Glomerular visceral epithelial cell (primary cell): Measurements from ENCODE around the gene FKBP9.
"Not testable (repeated sequence)": the region's sequence is repeated elsewhere in the genome, so short reads cannot be mapped to it uniquely, and the experiment has no call there.

Experiments
- DNase-seq: peaks from one replicate; pipeline ENCODE4 v3.0.0-alpha.2; 2016; ENCODE audit errors: extremely low spot score

The FKBP9 gene

DNA sequence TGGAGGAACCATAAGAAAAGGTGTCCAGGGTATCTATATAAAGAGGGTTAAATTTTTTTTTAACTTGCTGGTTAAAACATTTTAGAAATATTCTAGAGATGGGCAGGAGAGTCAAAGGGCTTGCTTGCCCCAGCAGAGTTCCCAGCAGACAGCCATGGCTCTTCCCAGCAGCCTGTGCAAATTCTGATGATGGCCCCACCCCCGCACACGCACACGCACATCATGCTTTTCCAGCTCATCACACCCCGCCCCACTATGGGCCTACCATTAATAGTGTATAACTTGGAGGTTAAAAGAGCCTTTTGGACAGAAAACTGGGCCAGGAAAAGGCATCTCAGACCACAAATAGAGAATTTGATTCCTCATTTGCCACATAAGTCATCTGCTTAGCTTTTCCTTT lies 48.5 kb downstream of the FKBP9 start:
- not testable (repeated sequence) for DNase-seq

DNA sequence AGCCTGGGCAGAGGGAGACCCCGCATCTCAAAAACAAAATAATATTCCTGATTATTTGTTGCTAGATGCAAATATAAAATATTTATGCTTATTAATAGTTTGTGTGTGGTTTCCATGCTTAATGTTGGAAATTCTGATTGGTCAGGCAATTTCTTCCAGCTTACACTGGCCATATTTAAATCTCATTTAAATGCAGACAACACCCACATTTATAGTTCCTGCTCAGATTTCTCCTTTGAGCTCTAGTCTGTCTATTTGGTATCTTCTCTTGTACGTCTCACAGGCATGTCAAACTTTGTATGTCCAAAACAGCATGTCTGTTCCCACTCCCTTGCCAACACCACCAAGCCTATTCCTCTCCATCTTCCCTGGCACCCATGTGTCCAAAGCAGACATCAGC lies 52.5 kb downstream of the FKBP9 start:
- DNase-seq: no peak

DNA sequence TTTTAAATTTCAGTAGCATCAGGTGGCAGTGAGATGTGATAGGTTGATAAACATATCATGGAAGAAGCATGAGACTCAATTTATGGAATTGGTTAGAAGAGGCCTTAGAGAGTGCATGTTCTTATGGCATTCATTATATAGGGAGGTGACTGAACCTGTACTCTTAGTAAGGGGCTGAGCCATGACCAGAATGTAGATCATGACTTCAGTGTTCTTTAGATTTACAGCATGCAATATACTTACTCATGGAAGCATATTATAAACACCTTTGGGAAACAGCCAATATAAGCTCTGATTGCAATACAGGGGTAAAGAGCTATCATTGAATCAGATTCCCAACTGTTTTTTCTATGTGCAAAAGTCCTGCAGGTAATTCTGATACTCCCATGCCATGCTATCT lies 55.1 kb downstream of the FKBP9 start:
- DNase-seq: no peak

DNA sequence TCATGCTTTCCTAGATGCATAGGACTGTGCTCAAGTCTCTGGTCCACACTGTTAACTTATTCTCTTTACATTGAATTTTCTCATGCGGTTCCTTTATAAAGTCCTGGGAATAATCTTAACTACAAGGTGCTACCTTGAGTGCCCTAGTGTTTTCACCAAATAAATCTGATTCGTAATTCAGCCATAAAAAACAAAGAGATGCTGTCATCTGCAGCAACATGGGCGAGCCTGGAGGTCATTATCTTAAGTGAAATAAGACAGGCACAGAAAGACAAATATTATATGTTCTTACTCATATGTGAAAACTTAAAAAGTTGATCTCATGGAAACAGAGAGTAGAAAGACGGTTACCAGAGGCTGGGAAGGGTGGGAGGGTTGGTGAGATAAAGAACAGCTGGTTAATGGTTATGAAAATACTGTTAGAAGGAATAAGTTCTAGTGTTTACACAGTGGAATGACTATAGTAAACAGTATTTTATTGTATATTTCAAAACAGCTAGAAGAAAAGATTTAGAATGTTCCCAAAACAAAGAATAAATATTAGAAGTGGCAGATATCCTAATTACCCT lies 67.0 kb downstream of the FKBP9 start:
- no peak for DNase-seq

GRCh38 chr7:33035776-33036175 lies 78.5 kb downstream of the FKBP9 start:
- no peak for DNase-seq

GRCh38 chr7:33038639-33039038 lies 81.4 kb downstream of the FKBP9 start:
- no peak for DNase-seq

- no peak for DNase-seq
These were observed 82.1 kb downstream of the FKBP9 start for GRCh38 chr7:33039257-33039902.

GRCh38 chr7:33039903-33040292 lies 82.7 kb downstream of the FKBP9 start:
- DNase-seq: no peak

- DNase-seq: peak; percentile 69
These were observed 83.7 kb downstream of the FKBP9 start for GRCh38 chr7:33040803-33041516.

GRCh38 chr7:33041631-33042428 lies 84.6 kb downstream of the FKBP9 start:
- no peak for DNase-seq

- DNase-seq: no peak
These were observed 86.5 kb downstream of the FKBP9 start for GRCh38 chr7:33043501-33044400.

DNA sequence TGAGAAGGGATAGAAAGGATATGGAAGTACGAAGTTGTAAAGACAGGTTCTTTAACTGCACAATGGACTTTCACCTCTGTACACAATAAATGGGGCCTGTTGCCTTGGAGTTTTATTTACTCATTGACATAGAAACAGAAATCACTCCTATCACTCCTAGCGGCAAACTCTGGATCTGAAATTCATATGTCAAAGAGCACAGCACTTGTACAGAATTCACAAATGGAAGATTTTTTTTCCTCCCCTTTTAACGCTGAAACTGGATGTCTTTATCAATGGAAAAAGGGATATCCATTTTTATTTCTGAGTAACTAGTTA lies 87.1 kb downstream of the FKBP9 start:
- no peak for DNase-seq

- DNase-seq: no peak
These were observed 87.7 kb downstream of the FKBP9 start for GRCh38 chr7:33044986-33045385.

DNA sequence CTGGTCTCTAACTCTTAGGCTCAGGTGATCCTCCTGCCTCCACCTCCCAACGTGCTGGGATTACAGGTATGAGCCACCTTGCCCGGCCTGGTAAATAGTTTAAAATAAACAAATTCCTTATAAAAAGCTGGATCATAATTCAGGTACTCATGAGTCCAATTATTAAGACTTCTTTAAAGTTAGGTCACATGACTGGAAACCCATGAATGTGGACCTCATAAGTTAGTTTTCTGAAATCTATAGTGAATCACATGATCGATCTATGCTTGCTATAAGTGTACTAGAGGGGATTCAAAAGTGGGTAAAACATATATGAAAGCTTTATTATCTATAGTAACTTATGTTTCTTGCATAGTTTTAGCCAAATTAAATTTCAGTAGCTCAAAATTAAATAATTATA lies 91.0 kb downstream of the FKBP9 start:
- no peak for DNase-seq

GRCh38 chr7:33048704-33049103 lies 91.5 kb downstream of the FKBP9 start:
- DNase-seq: no peak

DNA sequence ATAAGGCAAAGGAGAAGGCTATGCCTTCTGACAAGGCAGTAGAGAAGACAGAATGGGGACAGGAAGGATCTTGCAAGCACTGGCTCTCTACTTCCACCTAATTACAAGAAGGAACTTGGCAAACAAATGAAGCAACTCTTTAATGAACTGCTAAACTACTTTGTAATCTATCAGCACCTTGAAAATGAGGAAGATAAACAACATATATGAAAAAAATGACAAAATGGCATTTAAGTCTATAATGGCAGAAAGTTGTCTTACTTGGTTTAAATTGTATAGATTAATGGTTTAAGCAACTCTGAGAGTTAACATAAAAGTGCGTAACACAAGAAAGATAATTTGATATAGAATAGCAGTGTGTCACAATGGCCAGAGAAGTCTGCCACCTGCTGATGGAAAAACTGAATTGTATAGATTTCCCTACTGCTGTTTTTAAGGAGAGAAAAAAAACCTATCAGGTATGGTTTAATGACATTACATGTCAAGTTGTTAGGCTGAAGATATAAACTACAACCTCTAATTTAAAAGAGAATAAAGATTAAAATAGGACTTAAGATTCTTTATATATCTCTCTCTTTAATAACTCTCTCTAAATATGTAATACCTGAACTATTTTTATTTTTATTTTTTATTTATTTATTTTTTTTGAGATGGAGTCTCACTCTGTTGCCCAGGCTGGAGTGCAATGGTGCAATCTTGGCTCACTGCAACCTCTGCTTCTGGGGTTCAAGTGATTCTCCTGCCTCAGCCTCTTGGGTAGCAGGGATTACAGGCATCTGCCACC lies 93.5 kb downstream of the FKBP9 start:
- peak; percentile 53 for DNase-seq

DNA sequence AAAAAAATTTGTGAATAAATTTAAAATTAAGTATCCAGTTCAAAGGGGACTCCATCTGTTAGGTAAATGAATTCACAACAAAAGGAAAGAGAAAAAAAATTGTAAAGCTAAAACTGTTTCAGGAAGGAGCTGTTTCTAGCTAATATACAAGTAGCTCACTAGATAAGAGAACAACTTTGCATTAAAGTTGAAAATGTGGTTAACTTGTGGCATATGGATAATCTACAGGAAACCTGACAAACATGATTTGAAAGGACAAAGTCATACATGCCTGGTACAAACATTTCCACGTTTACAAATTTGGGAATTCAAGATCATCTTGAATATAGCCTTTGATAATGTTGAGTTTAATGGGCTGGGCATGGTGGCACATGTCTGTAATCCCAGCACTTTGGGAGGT lies 96.5 kb downstream of the FKBP9 start:
- DNase-seq: no peak

- no peak for DNase-seq
These were observed 97.2 kb downstream of the FKBP9 start for GRCh38 chr7:33054261-33054964.

DNA sequence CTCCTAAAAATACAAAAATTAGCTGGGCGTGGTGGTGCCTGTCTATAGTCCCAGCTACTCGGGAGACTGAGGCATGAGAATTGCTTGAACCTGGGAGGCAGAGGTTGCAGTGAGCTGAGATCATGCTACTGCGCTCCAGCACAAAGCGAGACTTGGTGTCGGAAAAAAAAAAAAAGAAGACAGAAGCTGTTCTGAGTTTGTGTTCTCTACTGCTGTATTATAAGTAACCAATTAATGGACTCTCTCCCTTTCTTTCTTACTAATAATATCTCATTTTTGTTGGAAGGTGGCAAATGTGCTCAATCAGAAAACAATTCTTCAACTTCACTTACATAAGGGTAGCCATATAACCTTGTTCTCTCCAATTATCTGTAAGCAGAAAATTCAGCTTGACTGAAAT lies 97.9 kb downstream of the FKBP9 start:
- no peak for DNase-seq
